GM19025 (cell line): Measurements from ENCODE around the gene PROSER3.
"Not testable (repeated sequence)": the region's sequence is repeated elsewhere in the genome, so short reads cannot be mapped to it uniquely, and the experiment has no call there.

ENCODE experiments used
- ATAC-seq: cut with Tn5 transposase; IDR thresholded peaks from one replicate; pipeline ENCODE4 v1.9.1; 2021; ENCODE audit warnings: mild to moderate bottlenecking, low read depth, moderate library complexity; ENCODE audit not compliant: unreplicated experiment

The PROSER3 gene

DNA sequence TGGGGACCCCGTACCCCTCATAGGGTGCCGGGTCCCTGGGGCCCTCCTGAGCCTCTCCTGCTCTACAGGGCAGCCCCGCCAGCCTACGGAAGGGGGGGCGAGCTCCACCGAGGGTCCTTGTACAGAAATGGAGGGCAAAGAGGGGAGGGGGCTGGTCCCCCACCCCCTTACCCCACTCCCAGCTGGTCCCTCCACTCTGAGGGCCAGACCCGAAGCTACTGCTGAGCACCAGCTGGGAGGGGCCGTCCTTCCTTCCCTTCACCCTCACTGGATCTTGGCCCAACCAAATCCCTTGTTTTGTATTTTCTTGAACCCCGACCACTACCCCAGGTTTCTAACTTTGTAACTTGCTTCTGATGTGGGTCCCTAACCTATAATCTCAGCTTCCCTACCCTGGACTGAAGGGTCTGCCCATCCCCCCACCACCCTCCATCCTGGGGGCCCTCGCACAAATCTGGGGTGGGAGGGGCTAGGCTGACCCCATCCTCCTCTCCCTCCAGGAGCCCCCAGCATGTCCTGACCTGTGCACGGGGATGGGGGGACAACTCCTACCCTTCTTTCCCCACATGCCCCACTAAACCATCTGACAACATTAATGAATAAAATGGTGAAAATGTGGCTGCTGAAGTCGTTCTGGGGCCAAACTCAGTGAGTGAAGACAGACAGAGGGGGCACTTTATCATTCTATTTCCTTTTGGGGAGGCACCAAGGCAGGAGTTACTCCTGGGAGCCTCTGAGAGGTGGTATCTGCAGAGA lies 30.4 kb downstream of the PROSER3 start:
- ATAC-seq: no peak

DNA sequence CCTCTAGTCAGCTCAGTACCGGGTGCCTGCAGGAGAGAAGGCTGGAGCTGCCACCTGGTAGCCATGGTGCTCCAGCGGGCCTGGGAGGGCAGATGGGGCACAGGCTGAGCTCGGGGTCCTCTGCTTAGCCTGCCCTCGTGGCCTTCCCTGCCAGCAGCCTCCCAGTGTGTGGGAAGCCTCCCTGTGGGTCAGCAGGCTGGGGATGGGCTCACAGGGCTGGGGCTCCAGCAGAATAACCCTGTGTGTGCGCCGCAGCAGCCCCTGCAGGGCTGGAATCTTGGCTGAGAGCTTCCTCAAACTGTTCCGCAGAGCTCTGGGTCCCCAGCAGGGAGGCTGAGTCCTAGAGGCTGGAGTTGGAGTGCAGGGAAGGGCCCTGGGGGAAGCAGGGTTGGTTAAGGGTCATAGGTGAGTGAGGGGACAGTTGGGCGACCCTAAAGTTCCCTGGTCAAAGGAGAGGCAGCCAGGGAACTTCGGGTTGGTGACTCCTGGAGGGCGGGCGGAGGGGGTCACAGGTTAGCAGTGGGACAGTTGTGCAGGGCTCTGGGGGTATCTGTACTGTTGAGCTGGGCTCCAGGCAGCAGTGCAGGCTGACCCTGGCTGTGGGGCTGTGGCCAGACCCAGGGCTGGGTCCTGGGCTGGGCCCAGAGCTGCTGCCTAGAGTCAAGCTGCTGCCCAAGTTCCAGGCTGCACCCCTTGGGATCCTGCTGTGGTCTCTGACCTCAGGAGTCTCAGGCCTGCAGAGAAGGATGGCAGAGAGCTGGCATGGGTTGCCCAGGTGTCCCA lies 31.4 kb downstream of the PROSER3 start:
- no peak for ATAC-seq

GRCh38 chr19:35789978-35790944 lies 32.3 kb downstream of the PROSER3 start:
- no peak for ATAC-seq

GRCh38 chr19:35790981-35791813 lies 33.2 kb downstream of the PROSER3 start:
- ATAC-seq: no peak

DNA sequence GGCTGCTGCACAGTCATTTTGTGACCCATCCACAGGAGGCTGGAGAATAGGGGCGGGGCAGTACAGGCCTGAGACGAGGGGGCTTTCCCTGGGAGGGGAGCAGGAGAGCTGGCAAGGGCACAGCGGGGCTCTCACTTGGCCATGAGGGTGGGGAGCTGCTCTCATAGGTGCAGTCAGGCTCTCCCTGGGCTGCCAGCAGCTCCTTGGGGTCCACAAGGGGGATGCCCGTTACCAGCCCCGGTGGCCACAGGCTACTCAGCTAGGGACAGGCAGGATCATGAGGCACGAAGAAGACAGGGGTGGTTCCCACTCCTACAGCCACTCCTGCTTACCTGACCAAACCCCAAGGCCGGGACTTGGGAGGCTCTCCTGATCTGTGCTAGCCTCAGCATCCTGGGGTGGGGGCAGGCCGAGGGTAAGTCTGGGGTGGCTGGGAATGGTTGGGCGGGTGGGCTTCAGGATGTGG lies 33.9 kb downstream of the PROSER3 start:
- ATAC-seq: no peak

DNA sequence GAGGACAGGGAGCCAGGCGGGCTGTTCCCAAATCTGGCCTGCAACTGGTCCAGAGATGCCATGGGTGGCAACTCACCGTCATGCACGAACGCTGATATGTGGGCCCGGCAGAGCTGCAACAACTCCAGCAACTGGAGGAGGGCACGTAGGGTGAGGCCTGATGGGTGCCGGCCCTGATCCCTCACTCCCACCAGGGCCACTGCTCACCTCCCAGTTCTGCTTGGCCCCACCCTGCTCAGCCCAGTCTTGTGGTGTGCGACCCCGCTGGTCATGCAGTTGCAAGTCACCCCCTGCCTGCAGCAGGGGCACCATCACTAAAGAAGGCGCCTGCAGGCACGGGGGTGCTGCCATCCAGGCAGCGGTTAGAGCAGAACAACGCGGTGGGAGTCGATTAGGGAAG lies 34.3 kb downstream of the PROSER3 start:
- ATAC-seq: no peak

DNA sequence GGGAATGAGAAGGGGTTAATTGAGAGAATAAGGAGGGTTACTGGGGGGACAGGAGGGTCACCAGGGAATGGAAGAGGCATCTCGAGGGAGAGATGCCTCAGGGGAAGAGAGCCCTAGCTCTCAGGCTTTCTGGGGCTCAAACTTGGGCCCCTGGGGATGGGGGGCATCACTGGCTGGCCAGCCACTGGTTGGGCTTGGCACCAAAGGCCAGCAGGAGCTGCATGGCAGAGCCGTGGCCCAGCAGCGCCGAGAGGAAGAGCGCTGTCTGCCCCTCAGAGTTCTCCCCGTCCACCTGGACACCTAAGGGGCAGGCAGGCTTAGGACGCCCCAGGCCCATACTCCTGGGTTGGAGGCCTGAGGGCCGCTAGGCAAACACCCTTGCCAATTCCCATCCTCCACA lies 34.9 kb downstream of the PROSER3 start:
- ATAC-seq: no peak

DNA sequence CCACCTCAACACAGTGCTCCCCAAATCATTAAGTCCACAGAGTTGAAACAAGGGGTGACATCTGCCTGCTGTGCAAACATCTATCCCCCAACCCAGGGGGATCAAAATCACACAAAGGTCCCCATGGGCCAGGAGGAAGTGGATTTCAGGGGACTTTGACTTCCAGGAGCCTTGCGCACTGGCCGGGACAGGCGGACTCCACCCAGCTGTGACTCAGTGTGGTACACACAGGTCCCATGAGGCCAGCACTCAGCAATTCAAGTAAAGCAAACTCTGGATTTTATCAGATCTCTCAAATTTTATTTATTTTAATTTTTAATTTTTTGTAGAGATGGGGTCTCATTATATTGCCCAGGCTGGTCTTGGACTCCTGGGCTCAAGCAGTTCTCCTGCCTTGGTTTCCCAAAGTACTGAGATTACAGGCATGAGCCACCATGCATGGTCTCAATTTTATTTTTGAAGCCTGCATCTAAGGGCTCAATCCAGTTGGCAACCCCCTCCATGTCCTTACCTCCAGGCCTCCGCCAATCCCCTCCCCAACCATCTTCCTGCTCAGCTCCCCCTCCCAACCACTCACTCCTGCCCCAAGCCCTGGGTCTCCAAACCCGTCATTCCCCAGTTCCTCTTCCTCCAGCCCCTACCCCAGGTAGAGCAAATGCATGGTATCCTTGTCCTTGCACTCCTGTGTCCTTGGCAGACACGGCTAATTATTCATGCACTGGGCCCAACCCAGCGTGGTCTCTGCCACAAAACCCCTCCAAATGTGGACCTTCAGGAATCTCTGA lies 35.6 kb downstream of the PROSER3 start:
- ATAC-seq: no peak

GRCh38 chr19:35795564-35795963 lies 37.6 kb downstream of the PROSER3 start:
- not testable (repeated sequence) for ATAC-seq

DNA sequence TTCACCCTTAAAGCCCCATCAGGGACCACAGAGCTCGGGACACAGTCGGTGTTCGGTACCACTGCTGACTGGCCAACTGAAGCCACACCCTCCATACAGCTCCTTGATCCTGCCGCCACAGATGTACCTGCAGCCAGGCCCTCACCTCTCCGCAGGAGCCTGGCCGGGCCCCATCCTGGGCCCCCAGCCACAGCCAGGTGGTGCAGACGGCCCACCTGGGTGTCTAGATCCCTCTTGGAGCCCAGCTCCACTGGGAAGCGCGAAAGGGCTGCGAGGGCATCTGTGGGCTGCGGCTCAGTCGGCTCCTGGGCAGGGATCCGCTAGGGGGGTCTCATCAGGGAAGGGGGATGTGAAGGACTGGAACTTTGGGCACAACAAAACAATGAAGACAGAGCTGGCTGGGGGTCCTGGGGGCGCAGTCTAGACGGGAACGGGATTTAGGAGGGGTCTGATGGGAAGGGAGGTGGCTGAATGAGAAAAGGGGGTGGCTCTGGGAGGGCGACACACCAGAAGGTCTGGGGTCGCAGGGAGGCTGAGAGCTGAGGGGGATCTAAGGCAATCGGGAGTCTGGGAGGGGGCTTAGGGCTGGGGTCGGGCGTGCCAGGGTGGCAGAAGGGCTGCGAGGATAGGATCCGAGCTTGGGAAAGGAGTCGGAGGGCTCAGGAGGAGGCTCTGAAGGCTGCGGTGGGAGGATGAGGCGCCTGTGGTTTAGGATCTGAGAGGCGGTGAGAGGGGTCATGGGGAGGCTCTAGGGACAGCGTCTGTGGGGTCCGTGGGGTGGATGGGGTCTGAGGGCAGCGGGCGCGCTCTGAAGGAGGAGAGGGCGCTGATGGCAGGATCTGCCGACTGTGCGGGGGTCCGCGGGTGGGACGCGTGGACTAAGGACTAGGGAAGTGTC lies 38.9 kb downstream of the PROSER3 start:
- ATAC-seq: no peak

DNA sequence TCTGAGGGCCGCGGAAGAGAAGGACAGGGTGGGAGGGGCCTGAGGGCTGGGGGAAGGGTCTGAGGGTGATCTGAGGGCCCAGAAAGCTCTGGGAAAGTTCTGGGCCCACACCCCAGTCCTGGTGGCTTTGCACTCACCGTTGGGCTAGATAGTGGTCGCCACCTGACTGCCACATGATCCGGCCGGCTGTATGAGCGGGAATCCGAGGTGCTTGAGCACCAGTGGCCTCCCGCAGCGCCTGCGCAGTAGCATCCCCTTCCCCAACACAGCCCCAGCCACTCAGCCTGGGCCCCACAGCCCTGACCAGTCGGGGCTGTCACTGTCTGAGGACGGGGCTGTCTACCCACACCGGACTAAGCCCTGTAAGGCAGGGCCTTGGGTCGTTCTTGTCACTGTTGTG lies 39.7 kb downstream of the PROSER3 start:
- ATAC-seq: no peak

DNA sequence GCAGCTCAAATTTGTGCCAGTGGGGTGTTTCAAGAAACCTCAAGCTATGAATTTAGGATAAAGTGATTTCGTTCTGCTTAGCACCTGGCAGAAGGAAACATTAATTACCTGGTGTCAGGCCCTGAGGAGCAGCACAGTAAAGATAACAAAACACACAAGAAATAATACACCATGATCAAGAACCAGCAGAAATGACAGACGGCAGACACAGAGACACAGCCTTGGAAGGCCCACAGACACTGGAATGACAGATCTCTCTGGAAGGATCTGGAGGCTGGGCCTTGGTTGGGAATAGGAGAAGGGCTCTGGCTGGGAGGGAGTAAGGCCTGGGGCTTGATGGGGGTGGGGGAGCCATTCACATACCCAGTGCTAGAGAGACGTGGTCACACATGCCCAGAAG lies 43.9 kb downstream of the PROSER3 start:
- no peak for ATAC-seq

- no peak for ATAC-seq
These were observed 47.6 kb downstream of the PROSER3 start for GRCh38 chr19:35805526-35806102.

DNA sequence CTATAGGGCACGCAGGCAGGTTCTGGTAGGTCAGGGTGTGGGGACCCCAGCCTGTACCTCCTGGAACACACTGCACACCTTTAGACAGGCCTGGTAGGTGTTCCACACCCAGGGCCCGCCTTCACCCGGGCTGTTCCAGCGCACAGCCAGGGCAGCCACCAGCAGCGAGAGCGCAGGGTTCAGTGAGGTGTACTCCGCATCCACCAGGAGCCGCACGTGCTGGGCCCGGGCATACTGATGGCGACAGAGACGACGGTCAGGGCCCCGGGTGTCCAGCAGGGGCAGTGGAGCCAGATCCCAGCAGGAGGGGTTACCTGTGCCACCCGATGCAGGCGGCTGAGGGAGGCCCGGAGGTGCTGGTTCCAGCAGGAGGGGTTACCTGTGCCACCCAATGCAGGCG lies 48.6 kb downstream of the PROSER3 start:
- no peak for ATAC-seq

- ATAC-seq: no peak
These were observed 49.7 kb downstream of the PROSER3 start for GRCh38 chr19:35807633-35808032.

- ATAC-seq: no peak
These were observed 53.6 kb downstream of the PROSER3 start for GRCh38 chr19:35811317-35812219.
